T-cell (primary cell): ENCODE data around the gene CUX1. TPM values are rescaled to one million over a fixed set of nuclear protein-coding genes. Genes with fewer than 3 reads are reported as not detected.

Experiments
- ATAC-seq, 4 experiments: fragments of 200-7000 bp in 3 of 4; fragments of 150-1000 bp in 1 of 4; cut with Tn5 transposase; replicated peaks in 1 of 4; 1 replicate in 3 of 4; 2 replicates in 1 of 4; pipeline ENCODE4 v1.10.0; 2021; ENCODE audit warnings: moderate library complexity in 3 of 4, mild to moderate bottlenecking in 2 of 4, moderate number of reproducible peaks in 1 of 4
- CTCF ChIA-PET, 2 donors: fragments of 300-600 bp; sonication (Branson Sonifier 250); formaldehyde crosslinking; loops; one replicate each; lab custom pipeline; 2022; ENCODE audit warnings: antibody characterized with exemption in 2 of 2; lab: Charles Lee
- POLR2A ChIA-PET, 2 donors: fragments of 300-600 bp; sonication (Branson Sonifier 250); formaldehyde crosslinking; loops; one replicate each; lab custom pipeline; 2022; ENCODE audit warnings: antibody characterized with exemption in 2 of 2; lab: Charles Lee
- DNase-seq, 35 experiments: peaks; one replicate each; pipeline versions ENCODE4 v3.0.0 to v3.0.0-alpha.2; 2013 to 2023
- H3K27ac ChIP-seq: one replicate; pipeline ENCODE4 v1.5.1; 2013; ENCODE audit warnings: low read length
- H3K27me3 ChIP-seq, 2 experiments: replicated peaks in 1 of 2; 1 replicate in 1 of 2; 2 replicates in 1 of 2; pipeline versions ENCODE4 v1.6.1 to v1.7.0; 2013; ENCODE audit warnings: low read length in 1 of 2, mixed read lengths in 1 of 2; ENCODE audit not compliant: control insufficient read depth in 2 of 2, insufficient read depth in 2 of 2; ENCODE audit errors: extremely low read depth in 1 of 2
- H3K36me3 ChIP-seq, 2 donors: 1 replicate in 1 of 2; 2 replicates in 1 of 2; pipeline versions ENCODE4 v1.6.1 to v1.7.0; 2013; ENCODE audit warnings: low read length in 1 of 2; ENCODE audit not compliant: control insufficient read depth in 2 of 2, insufficient read depth in 1 of 2; ENCODE audit errors: extremely low read depth in 1 of 2
- H3K4me1 ChIP-seq, 2 experiments: 1 replicate in 1 of 2; 2 replicates in 1 of 2; pipeline versions ENCODE4 v1.6.1 to v1.7.0; 2013; ENCODE audit warnings: low read length in 2 of 2, mixed read lengths in 1 of 2; ENCODE audit not compliant: insufficient read depth in 2 of 2, control insufficient read depth in 1 of 2; ENCODE audit errors: extremely low read depth in 1 of 2
- H3K4me3 ChIP-seq, 2 donors: 1 replicate in 1 of 2; 2 replicates in 1 of 2; pipeline versions ENCODE4 v1.5.1 to v1.7.0; 2013; ENCODE audit warnings: mild to moderate bottlenecking in 2 of 2, low read length in 1 of 2, moderate library complexity in 1 of 2; ENCODE audit not compliant: control insufficient read depth in 1 of 2; ENCODE audit errors: extremely low read depth in 1 of 2
- H3K9me3 ChIP-seq: 2 replicates; pipeline ENCODE4 v1.7.0; 2013
- H3K27ac Mint-ChIP-seq, 2 donors: one replicate each; pipeline ENCODE4 v1.8.0; 2020 to 2021; ENCODE audit warnings: mild to moderate bottlenecking in 2 of 2, mixed read lengths in 2 of 2
- H3K27me3 Mint-ChIP-seq, 2 donors: one replicate each; pipeline ENCODE4 v1.8.0; 2021 to 2022; ENCODE audit warnings: mixed read lengths in 2 of 2
- H3K36me3 Mint-ChIP-seq: one replicate; pipeline ENCODE4 v1.8.0; 2021; ENCODE audit warnings: mixed read lengths
- H3K4me1 Mint-ChIP-seq, 3 donors: one replicate each; pipeline ENCODE4 v1.8.0; 2020 to 2022; ENCODE audit warnings: mixed read lengths in 3 of 3, mild to moderate bottlenecking in 1 of 3
- H3K4me3 Mint-ChIP-seq, 3 donors: one replicate each; pipeline ENCODE4 v1.8.0; 2020 to 2022; ENCODE audit warnings: mild to moderate bottlenecking in 3 of 3, mixed read lengths in 3 of 3, moderate library complexity in 3 of 3
- H3K9me3 Mint-ChIP-seq, 3 donors: one replicate each; pipeline ENCODE4 v1.8.0; 2020 to 2022; ENCODE audit warnings: mixed read lengths in 3 of 3
- WGBS: methylation state at CpG from one replicate; pipeline ENCODE4 v1.1.5; 2013; ENCODE audit warnings: missing lambda C conversion rate; ENCODE audit not compliant: insufficient coverage; 5-methylcytosine and 5-hydroxymethylcytosine counted together
- total RNA-seq, 35 experiments: library from RNA in 6 of 35; stranded (reverse) in 6 of 35; fragments of 120-200 nt in 1 of 35; gene quantifications; one replicate each; pipeline versions ENCODE4 v1.2.1 to v1.2.4 and lab custom pipeline; 2013 to 2026

The CUX1 gene
- total RNA-seq, 5 donors from 2014 or later (not counting 1 experiment from before 2014, with no cell fraction given): 36.9 to 50.2 (median 42.8) TPM

DNA sequence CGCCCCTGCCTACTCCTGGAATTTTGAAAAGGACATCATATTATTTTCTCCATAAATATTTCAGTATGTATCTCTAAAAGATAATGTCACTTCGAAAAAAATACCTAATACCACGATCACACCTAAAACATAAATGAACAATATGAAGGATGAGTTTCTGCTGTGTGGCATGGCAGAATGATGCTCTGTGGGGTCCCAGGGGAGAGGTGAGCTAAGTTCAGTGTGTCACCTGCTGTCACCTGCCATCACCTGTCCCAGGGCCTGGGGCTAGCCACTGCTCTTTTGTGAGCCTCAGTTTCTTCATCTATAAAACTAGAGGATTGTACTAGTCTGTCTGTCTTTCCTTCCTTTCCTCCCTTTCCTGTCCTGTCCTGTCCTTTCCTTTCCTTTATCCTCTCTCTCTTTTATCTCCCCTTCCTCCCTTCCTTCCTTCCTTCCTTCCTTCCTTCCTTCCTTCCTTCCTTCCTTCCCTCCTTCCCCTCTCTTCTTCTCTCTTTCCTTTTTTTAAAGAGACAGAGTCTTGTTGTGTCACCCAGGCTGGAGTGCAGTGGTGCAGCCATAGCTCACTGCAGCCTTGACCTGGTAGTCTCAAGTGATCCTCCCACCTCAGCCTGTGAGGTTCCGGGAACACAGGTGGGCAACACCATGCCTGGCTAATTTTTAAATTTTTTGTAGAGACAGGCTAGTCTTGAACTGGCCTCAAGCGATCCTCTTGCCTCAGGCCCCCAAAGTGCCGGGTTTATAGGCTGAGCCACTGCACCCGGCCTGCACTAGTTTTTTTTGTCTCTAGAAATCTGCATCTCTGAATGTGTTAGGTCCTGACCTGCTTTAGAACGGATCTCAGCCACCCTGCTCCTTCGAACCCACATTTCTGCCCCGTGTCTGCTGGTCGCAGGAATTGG, 43.1 kb downstream of the CUX1 start:
- Histone ChIP-seq H3K27ac (no peak overlapping the region), H3K4me1 (peaks cover 7 to 24% of the 10 kb centered on the region in 2 experiments), H3K27me3 (no peaks in the 10 kb centered on the region), H3K9me3 (no peaks in the 10 kb centered on the region), H3K4me3 (no peak overlapping the region), H3K36me3 (no peaks in the 10 kb centered on the region)
- Mint-ChIP-seq H3K27ac (no peak overlapping the region), H3K27me3 (no peaks in the 10 kb centered on the region), H3K4me1 (peaks cover 31 to 52% (median 44%) of the 10 kb centered on the region in 3 donors), H3K9me3 (no peaks in the 10 kb centered on the region), H3K4me3 (no peak overlapping the region), H3K36me3 (peaks cover 9% of the 10 kb centered on the region)
- ChIA-PET CTCF (interaction anchor here in 1 of 2 donors (0.7 kb wide), 1 partner anchor 429 kb away, joined by 5 read pairs; no protein-coding TSS in a partner anchor), POLR2A (interaction anchor here in 1 of 2 donors (0.6 kb wide), 1 partner anchor 445 kb away, joined by 6 read pairs; no protein-coding TSS in a partner anchor)
- DNase-seq: no peak
- 95% methylated on average over 8 of the region's 11 CpGs for WGBS
- no peak for ATAC-seq

DNA sequence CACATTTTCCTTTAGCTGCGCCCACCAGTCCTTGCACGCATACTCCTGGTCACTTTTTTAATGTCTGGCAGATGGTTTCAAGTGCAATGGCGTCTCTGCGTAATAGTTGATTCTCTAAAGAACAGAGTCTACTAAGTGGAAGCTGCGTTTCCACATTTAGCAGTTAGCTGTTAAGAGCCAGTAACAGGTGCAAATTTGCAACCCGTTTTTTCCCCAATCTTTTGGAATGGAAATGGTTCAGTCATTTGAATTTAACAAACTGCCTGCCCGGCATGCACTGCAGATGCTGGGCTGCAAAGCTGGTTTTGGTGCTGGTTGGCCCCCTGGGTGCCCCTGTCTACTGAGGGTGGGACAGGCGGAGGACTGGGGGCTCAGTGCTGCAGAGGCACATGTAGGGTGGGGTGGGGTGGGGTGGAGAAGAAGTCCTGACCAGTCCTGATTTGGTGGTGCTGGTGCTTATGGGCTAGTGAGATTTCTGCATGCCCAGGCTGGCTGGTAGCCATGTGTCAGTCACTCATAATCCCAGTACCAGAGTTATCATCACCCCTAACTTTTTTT, 43.9 kb downstream of the CUX1 start:
- Mint-ChIP-seq H3K4me1 (peaks cover 30 to 50% (median 38%) of the 10 kb centered on the region in 3 donors), H3K27ac (no peak overlapping the region), H3K4me3 (no peak overlapping the region), H3K27me3 (no peaks in the 10 kb centered on the region), H3K9me3 (no peaks in the 10 kb centered on the region), H3K36me3 (peaks cover 10% of the 10 kb centered on the region)
- H3K36me3 ChIP-seq: no peaks in the 10 kb centered on the region
- H3K27ac ChIP-seq: no peak overlapping the region
- WGBS: 91% methylated on average over 7 of the region's 8 CpGs
- H3K4me3 ChIP-seq: no peak overlapping the region
- H3K9me3 ChIP-seq: no peaks in the 10 kb centered on the region
- no peaks in the 10 kb centered on the region for H3K27me3 ChIP-seq
- POLR2A ChIA-PET: interaction anchor here in 1 of 2 donors (0.6 kb wide), 1 partner anchor 446 kb away, joined by 6 read pairs; no protein-coding TSS in a partner anchor
- ATAC-seq: no peak
- CTCF ChIA-PET: interaction anchor here in 1 of 2 donors (0.7 kb wide), 1 partner anchor 428 kb away, joined by 5 read pairs; no protein-coding TSS in a partner anchor
- no peak for DNase-seq
- H3K4me1 ChIP-seq: peaks cover 5 to 18% of the 10 kb centered on the region in 2 experiments

DNA sequence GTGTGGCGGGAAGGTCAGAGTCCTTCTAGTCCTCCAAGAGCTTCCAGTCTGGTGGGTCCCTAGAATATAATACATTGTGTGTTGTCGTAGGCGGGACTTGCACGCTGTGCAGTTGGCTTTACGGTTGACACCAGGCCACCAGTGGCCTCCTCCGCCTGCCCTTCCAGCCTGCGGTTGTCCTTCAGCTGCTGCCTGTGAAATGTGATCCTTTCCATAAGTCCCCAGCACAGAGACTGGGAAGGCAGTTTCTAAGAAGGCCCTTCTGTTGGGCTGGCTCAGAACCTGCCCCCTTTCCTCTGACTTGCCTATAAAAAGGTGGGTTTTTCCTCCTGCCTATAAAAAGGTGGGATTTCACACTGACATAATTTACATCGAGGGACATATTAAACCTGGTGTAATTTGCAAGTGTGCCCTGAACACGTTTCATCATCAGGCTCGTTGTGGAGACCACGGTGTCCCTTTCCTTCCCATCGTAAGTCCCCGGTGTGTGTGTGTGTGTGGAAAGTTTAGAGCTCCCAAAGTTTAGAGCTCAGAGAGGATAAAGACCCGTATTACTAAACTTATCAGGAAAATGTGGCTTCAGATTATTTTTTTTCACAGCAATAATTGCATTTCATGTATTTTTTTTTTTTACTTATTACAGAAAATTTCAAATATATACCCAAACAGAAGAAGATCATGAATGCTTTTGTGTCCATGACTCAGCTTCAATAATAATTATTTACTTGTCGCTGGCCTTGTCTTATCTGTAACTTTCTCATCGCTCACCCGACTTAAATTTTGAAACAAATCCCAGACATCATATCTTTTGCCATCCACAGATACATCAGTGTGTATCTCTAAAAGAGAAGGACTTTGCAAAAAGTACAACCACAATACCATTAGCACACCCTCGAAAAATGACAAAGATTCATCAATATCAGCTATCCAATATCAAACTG, 45.1 kb downstream of the CUX1 start:
- no peak for DNase-seq
- ChIA-PET POLR2A (no interaction called here), CTCF (no interaction called here)
- peaks cover 0 to 3% of the 10 kb centered on the region in 2 donors for H3K36me3 ChIP-seq
- Mint-ChIP-seq H3K4me3 (no peak overlapping the region), H3K27me3 (no peaks in the 10 kb centered on the region), H3K36me3 (peaks cover 10% of the 10 kb centered on the region), H3K4me1 (peaks cover 26 to 45% (median 27%) of the 10 kb centered on the region in 3 donors), H3K27ac (no peak overlapping the region), H3K9me3 (no peaks in the 10 kb centered on the region)
- H3K27ac ChIP-seq: no peak overlapping the region
- no peaks in the 10 kb centered on the region for H3K9me3 ChIP-seq
- no peaks in the 10 kb centered on the region for H3K27me3 ChIP-seq
- peaks cover 0 to 10% of the 10 kb centered on the region in 2 experiments for H3K4me1 ChIP-seq
- ATAC-seq: no peak
- H3K4me3 ChIP-seq: no peak overlapping the region
- 97% methylated on average over 12 of the region's 18 CpGs for WGBS

DNA sequence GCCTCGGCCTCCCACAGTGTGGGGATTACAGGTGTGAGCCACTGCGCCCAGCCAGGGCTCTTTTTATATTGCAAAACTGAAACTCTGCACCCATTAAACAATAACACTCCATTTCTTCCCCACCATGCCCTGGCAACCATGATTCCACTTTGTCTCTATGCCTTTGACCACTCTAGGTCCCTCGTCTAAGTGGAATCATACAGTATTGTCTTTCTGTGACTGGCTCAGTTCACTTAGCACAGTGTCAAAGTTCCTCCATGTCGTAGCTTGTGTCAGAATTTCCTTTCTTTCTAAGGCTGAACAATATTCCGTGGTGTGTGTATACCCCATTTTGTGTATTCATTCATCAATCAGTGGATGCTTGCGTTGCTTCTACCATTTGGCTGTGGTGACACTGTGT, 46.2 kb downstream of the CUX1 start:
- H3K4me1 ChIP-seq: peaks cover 0 to 10% of the 10 kb centered on the region in 2 experiments
- H3K27me3 ChIP-seq: no peaks in the 10 kb centered on the region
- no peak for DNase-seq
- H3K9me3 ChIP-seq: no peaks in the 10 kb centered on the region
- POLR2A ChIA-PET: no interaction called here
- H3K9me3 Mint-ChIP-seq: no peaks in the 10 kb centered on the region
- ATAC-seq: no peak
- H3K36me3 ChIP-seq: peaks cover 0 to 3% of the 10 kb centered on the region in 2 donors
- no peaks in the 10 kb centered on the region for H3K27me3 Mint-ChIP-seq
- H3K4me3 Mint-ChIP-seq: no peak overlapping the region
- no peak overlapping the region for H3K4me3 ChIP-seq
- WGBS: 96% methylated on average over 4 of the region's 6 CpGs
- peaks cover 25 to 46% (median 30%) of the 10 kb centered on the region in 3 donors for H3K4me1 Mint-ChIP-seq
- H3K36me3 Mint-ChIP-seq: peaks cover 10% of the 10 kb centered on the region
- H3K27ac ChIP-seq: no peak overlapping the region
- CTCF ChIA-PET: no interaction called here
- no peak overlapping the region for H3K27ac Mint-ChIP-seq

DNA sequence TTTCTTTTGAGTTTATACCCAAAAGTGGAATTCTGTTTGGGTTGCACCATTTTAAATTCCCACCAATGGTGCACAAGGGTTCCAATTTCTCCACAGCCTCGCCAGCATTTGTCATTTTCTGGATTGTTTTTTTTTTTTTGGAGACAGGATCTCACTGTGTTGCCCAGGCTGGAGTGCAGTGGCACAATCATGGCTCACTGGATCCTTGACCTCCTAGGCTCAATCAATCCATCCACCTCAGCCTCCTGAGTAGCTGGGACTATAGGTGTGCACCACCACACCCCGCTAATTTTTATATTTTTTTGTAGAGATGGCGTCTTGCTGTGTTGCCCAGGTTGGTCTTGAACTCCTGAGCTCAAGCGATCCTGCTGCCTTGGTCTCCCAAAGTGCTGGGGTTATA, 46.6 kb downstream of the CUX1 start:
- Mint-ChIP-seq H3K36me3 (peaks cover 10% of the 10 kb centered on the region), H3K9me3 (no peaks in the 10 kb centered on the region), H3K4me3 (no peak overlapping the region), H3K4me1 (peaks cover 30 to 50% (median 34%) of the 10 kb centered on the region in 3 donors), H3K27me3 (no peaks in the 10 kb centered on the region), H3K27ac (no peak overlapping the region)
- WGBS: 100% methylated on average over 2 of the region's 4 CpGs
- Histone ChIP-seq H3K27me3 (no peaks in the 10 kb centered on the region), H3K36me3 (peaks cover 0 to 3% of the 10 kb centered on the region in 2 donors), H3K9me3 (no peaks in the 10 kb centered on the region), H3K27ac (no peak overlapping the region), H3K4me3 (no peak overlapping the region), H3K4me1 (peaks cover 0 to 12% of the 10 kb centered on the region in 2 experiments)
- DNase-seq (no peak), ATAC-seq (no peak)
- ChIA-PET CTCF (no interaction called here), POLR2A (no interaction called here)
